ENCODE results near the gene SKA3.

GRCh38 chr13:21202767-21203531 is 26.6 kb upstream of the SKA3 start:
- TF ChIP-seq, protein P1, sequence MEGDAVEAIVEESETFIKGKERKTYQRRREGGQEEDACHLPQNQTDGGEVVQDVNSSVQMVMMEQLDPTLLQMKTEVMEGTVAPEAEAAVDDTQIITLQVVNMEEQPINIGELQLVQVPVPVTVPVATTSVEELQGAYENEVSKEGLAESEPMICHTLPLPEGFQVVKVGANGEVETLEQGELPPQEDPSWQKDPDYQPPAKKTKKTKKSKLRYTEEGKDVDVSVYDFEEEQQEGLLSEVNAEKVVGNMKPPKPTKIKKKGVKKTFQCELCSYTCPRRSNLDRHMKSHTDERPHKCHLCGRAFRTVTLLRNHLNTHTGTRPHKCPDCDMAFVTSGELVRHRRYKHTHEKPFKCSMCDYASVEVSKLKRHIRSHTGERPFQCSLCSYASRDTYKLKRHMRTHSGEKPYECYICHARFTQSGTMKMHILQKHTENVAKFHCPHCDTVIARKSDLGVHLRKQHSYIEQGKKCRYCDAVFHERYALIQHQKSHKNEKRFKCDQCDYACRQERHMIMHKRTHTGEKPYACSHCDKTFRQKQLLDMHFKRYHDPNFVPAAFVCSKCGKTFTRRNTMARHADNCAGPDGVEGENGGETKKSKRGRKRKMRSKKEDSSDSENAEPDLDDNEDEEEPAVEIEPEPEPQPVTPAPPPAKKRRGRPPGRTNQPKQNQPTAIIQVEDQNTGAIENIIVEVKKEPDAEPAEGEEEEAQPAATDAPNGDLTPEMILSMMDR (IDR thresholded peaks at IDR 0.05 in 4 of 5, conservative IDR thresholded peaks at IDR 0.05 in 1 of 5) = no peak
- TF ChIP-seq POLR2A (IDR thresholded peaks at IDR 0.05) = no peak
